ENCODE results near the gene PRKD2.
"Not testable (repeated sequence)": the region's sequence is repeated elsewhere in the genome, so short reads cannot be mapped to it uniquely, and the experiment has no call there.

PRKD2 gene

DNA sequence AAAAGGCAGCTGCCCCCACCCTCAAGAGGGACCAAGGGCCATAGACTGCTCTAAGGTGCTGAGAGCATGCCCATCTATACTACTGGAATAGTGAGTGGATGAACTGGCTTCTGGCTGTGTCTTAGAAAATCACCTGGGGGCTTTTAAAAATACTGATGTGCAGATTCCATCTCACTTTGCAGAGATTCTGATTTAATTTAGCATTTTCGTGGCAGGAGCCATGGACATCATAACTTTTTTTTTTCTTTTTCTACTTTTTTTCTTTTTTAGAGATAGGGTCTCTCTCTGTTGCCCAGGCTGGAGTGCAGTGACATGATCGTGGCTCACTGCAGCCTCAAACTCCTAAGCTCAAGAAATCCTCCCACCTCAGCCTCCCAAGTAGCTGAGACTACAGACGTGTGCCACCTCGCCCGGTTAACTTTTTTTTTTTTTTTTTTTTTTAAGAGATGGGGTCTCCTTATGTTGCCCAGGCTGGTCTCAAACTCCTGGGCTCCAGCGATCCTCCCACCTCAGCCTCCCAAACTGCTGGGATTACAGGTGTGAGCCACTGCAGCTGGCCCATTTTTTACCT is 4.1 kb downstream of the PRKD2 start:
- DNase-seq, result not testable (repeated sequence)

DNA sequence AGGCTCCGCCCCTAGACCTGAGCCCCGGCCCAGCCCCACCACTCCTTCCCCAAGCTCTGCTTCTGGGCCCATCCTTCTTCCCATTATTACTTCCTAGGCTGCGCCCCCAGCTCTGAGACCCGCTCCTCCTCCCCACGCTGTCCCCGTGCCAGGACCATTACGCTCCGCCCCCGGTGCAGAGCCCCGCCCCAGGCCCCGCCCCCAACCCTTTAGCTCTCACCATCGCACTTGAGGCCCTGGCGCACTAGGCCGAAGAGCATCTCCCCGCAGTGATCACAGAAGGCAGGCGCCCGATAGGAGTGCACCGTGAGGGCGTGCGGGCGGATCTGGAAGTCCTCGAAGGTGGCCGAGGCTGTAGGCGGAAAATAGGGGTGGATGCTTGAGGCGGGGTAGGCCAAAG is 6.2 kb downstream of the PRKD2 start:
- DNase-seq, result no peak

DNA sequence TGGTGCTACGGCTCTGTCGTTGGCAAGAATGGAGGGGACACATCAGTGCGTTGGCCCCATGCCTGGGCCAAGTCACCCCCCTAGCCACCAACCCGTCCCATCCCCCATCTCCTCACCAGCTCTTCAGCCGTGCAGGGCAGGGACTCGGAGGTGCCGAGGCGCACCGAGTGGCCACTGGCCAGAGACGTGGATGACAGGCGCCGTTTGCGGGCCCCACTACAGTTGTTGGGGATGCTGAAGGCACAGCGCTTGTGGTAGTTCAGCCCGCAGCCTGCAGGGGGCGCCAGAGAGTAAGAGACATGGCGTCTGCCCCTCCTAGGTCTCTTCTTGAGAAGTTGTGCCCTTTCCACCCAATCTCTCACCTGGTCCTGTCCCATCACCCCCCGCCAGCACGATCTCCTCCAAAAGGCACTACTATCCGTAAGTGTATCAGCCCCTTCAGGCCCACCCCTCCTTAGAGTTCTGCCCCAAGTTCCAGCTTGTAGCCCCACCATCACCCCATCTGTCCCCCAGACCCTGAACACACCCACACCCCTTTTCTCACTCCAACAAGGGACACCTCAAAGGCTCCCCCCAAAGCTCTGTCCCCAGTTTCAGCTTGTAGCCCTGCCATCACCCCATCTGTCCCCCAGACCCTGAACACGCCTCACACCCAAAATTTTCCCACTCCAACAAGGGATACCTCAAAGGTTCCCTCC is 12.4 kb downstream of the PRKD2 start:
- DNase-seq, result peak in 32 of 56 donors; percentile 6 to 77 (median 20)

DNA sequence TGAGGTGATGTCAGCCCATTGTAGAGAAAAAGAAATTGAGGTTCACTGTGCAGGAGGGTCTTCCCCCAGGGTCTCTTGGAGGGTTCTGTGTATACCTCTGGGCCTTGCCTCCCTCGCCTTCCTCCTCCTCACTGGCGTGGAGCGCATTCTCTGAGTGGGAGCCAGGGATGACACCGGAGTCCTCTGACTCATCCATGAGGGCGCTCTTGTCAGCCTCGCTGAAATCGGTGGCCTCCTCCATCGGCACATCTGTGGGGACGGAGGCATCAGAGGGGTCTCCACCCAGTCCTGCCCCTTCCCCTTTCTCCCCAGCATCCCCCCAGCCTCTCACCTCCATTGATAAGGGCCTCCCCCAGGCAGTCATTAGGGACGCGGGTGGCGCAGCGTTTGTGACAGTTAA is 16.2 kb downstream of the PRKD2 start:
- no peak for DNase-seq

DNA sequence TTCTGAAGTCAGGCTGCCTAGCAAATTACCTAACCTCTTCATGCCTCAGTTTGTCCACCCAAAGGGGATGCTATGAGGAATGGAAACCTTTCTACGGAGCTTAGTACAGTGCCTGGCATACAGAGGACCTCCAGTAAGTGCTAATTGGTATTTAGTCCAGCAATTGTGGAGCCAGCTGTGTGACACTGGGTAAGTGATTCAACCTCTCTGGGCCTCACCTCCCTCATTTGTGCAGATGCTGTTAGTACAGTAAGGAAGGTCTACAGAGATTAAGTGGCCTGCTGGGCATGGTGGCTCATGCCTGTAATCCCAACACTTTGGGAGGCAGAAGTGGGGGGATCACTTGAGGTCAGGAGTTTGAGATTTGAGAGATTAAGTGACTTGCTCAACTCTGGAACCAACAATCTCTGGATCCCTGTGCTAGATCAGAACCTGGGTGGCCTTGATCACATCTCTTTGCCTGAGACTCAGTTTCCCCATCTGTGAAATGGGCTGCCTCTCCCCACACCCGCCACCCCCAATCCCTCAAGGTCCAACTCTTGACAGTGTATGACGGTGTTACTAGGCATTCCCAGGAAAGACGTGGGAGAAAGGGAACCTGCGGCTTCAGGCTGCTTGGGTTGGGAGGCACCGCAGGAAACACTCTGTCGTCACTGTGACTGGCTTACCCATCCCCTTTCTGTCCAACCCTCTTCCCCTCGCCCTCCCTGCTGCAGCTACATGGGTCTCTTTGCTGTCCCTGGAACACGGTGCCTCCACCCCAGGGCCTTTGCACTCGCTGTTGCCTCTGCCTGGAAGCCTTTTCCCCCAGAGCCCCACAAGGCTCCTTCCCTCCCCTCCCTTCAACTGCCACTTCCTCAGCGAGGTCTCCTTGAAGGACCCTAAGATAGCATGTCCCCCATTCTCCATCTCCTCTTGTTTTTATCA is 18.3 kb downstream of the PRKD2 start:
- no peak for DNase-seq

DNA sequence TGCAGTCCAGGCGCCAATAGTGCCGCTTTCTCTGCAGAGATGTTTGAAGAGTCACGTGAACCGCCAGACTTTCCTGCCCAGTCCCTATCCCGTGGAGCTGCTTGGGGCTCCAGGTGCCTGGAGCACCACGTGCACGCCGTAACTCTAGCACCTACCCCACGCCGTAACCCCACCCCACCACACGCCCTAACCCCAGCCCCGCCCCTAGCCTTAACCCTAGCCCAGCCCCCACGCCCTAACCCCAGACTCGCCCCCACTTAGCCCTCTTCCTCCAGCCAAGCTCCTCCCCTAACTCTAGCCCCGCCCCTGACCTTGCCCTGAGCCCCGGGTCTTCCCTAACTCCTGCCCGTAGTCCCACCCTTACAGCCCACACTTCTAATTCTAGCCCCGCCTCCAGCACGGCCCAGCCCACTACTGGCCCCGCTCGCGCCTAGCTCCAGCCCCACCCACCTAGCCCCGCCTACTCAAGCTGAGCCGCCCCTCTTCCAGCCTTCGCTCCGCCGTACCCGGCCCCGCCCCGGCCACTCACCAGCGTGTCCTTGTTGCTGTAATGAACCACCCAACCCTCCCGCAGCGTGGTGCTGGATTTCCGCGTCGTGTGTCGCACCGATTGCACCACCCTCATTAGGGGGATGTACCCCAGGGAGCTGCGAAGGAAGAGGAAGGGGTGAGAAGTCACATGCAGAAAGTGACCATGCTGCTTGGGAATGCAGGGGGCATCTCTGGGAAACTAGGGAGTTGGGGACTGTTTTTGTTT is 19.5 kb downstream of the PRKD2 start:
- peak in 40 of 56 donors; percentile 5 to 82 (median 34) for DNase-seq

DNA sequence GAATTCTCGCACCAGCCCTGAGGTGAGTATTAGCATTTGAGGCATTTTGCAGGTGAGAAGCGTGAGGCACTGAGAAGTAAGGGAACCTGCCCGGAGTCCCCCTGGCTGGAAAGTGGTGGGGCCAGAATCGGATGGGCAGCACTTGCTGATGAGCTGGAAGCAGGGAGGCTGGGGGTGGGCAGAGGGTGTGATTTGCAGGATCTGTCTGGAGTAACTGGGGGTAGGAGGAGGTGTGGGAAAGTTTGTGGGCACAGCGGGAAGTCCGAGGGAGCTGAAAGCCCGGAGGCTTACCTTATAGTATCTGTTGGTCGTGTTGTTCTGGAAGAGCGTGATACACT is 20.1 kb downstream of the PRKD2 start:
- DNase-seq, result no peak

DNA sequence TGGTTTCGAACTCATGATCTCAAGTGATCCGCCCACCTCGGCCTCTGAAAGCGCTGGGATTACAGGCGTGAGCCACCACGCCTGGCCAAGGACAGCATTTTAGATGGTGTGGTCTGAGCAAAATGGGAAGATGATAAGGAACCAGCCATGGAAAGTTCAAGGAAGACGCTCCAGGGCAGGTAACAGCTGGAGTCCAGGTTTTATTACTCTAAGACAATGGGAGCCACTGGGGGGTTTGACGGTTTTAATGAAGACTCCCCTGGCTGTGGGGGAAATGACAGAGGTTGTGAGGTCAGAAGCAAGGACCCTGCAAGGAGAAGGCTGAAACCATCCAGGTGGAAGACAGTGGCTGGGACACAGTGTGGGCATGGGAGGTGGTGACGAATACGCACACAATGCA is 20.9 kb downstream of the PRKD2 start:
- no peak for DNase-seq

DNA sequence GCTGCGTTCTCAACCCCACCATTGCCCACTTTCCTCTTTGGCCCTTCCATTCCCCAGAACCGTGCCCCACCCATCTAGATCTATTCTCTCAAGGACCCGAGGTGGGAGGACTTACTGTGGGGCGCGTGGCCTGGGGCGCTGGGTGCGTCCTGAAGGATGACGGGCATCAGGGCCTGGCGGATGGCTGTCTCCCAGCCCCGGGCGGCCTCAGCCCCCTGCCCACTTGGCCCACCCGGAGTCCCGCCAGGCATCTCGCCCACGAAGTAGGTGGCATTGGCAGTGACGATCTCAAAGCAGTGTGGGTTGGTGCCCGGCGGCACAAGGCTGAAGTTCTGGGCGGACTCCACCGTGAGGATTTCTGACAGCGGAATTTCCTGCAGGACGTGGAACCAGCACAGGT is 23.2 kb downstream of the PRKD2 start:
- DNase-seq, result no peak

DNA sequence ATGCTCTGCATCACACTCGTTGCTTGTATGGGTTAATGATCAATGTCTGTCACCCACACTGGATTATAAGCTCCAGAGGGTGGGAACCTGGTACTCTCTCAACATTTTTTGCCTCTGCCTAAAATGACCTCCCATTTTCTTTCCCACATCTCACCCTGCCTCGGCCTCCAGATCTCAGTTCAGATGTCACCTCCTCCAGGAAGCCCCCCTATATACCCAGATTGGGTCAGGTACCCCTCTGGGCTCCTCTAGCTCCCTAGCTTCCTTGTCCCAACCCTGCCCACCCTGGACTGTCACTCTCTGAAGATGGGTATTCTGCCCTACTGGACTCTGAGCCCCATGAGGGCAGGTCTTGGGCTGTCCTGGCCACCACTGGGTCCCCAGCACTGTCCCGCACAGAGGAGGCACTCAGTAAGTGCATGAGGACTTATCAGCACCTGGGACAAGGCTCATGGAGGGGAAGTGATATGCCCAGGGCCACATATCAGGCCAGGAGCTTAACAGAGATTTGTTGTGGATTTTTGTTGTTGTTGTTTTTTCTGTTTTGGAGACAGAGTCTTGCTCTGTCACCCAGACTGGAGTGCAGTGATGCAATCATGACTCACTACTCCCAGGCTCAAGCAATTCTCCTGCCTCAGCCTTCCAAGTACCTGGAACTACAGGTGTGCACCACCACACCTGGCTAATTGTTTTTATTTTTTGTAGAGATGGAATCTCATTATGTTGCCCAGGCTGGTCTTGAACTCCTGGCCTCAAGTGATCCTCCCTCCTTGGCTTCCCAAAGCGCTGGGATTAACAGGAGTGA is 23.8 kb downstream of the PRKD2 start:
- DNase-seq, result no peak

DNA sequence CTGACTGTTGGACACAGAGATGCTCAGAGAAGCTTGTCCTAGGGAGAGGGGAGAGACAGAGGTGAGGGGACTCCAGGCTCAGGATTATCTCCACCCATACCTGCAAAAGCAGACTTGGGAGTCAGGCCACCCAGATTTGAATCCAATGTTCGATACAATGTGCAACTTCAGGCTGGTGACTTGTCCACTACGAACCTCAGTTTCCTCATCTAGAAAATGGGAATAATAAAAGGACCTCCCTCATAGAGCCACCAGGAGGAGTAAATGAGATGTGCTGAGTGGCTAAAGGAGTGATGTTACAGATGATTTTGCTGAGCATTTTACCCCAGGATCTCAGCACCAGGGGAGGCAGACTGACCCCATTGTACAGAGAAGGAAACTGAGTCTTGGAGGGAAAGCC is 25.0 kb downstream of the PRKD2 start:
- no peak for DNase-seq

DNA sequence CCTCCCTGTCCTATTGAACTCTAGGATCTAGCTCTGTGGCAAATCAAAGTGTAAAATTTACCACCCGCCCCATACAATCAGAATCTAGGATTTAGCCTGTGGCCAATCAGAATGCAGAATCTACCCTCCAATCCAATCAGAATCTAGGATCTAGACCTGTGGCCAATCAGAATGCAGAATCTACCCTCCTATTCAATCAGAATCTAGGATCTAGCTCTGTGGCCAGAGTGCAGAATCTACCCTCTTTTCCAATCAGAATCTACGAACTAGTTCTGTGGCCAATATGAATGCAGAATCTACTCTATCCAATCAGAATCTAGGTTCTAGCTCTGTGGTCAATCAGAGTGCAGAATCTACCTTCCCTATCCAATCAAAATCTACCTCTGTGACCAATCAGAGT is 25.8 kb downstream of the PRKD2 start:
- no peak for DNase-seq

DNA sequence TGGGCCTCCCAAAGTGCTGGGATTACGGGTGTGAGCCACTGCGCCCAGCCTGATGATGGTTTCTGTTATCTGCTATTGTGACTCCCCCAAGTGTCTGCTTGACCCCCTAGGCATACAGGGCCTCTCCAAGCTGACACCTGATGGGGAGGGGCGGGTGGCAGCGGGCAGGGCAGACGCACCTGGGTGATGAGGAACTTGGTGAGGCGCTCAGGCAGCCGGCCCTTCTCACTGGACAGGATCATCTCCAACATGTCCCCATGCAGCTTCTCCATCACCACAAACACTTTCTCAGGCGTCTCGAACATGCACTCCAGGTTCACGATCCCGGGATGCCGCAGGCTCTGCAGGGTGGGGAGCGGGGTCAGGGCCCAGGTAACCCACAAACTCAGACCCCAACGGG is 27.6 kb downstream of the PRKD2 start:
- no peak for DNase-seq

DNA sequence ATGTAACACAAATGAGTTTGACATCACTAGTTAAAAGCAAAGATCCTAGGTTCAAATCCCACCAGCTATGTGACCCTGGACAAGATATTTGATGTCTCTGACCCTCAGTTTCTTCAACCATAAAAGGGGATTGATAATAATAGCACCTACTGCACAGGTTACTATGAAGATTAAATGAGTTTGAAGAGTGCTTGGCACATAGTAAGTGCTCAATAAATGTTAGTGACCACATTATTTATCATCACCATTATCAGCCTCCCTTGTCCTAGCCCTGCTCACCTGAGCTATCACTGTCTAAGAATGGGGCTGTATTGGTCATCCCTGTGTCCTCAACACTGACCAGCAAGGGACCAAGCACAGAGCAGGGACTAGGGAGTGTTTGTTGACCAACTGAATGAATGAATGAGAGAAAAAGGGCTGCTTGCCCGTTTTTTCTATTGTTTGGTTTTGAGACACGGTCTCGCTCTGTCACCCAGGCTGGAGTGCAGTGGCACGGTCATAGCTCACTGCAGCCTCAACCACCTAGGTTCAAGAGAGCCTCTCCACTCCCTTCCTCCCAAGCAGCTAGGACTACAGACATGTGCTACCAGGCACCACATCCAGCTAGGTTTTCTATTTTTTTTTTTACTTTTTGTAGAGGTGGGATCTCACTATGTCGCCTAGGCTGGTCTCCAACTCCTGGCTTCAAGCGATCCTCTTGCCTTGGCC is 29.3 kb downstream of the PRKD2 start:
- DNase-seq, result no peak

DNA sequence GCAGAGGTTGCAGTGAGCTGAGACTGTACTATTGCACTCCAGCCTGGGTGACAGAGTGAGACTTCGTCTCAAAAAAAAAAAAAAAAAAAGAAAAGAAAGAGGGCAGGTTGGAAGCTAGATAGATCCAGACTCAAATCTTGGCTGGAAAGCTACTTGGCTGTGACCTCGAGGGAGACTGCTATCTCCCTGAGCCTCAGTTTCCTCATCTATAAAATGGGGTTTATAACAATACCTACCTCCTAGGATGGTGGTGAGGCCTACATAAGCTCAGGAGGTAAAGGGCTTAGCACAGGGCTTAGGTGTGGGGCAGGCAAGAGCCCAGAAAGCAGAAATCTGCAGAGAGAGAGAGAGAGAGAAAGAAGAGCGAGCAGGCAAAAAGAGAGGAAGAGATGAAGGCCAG is 31.7 kb downstream of the PRKD2 start:
- no peak for DNase-seq

DNA sequence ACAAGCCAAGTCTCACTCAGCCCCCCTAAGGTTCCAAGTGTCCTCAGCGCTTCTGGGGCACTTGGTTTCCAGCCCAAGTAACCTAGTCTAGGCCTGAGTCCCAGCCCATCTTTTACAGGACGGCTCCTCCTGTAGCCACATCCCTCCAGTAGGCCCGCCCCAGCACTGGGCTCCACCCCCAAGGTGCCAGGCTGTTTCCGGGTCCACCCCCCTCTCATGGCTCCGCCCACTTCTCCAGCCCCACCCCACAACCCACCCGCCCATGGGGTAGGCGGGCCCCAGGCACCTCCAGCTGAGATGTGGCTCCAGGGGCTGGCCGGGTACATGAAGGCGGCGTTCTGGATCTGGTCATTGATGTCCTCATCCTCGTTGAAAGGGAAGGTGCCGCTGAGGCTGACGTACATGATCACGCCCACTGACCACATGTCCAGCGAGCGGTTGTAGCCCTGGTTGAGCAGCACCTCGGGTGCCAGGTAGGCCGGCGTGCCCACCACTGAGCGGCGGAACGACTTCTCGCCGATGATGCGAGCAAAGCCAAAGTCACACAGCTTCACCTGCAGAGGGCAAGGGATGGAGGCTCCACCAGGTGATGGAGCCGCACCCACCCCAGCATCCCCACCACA is 38.7 kb downstream of the PRKD2 start:
- DNase-seq, result no peak

DNA sequence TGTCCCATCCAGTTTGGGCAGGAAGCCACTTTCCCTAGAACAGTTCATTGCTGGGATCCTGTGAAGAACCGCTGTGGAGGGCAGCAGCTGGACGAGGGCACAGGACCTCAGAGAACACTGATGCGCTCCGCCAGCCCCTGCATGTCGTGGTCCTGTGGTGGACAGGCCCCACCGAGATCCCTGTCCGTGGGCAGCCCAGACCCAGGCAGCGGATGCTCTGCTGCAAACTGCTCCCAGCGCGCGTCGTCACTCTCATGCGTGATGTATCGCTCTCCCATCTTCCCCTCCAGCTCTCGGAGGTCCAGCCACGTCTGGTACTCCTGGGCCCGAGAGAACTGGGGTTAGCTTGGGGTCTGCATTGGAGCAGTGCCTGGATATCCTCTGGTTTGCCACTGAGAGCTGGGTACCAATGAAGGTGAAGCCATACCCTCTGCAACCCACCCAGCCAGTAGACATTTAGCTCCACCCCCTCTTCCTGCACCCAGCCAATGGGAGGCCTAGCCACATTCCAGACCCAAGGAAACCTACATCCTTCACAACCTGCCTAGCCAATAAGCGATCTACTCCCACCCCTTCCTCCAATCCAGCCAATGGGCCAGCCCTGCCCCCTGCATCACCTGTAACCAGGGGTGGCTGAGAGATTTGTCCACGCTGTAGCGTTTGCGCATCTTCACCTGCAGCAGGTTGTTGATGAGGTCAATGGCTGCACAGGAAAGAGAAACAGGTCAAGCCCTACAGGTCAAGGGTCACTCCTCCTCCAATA is 42.3 kb downstream of the PRKD2 start:
- peak in 2 of 56 donors; percentile 2 to 21 for DNase-seq

DNA sequence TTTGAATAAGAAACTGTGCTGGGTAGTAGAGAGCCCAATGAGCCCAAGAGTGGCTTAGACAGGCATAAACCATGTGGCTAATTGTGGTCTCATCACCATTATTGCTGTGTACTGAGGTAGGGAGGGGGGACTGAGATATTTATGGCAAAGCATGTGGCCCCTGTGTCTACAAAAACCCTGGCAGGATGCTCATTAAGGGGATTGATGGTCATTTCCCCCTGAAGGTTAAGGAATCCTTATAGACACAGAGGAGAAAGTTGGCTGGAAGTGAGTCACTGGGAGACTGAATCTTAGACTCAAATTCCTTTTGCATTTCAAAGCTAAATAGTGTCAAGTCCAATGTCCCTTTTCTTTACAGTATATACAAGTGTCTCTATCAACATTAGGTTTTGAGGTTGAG is 46.1 kb downstream of the PRKD2 start:
- DNase-seq, result no peak

DNA sequence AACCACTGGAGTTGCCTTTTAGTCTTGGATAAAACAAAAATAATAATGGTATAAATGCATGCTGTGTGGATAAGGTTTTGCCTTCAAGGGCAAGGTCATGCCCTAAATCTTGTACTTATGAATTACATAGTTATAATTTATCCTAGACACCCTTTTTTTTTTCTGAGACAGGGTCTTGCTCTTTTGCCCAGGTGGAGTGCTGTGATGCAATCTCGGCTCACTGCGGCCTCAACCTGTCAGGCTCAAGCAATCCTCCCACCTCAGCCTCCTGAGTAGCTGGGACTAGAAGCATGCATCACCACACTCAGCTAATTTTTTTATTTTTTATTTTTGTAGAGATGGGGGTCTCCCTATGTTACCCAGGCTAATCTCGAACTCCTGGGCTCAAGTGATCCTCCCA is 48.3 kb downstream of the PRKD2 start:
- DNase-seq, result no peak

Measured in amygdala (tissue), 56 donors.